Uterus (tissue), 4 donors: ENCODE results near the gene ACTL6B. TPM values are rescaled to one million over a fixed set of nuclear protein-coding genes. Genes with fewer than 3 reads are reported as not detected.

Experiments used
- DNase-seq, 2 donors: peaks; one replicate each; pipeline ENCODE4 v3.0.0-alpha.2; 2019 to 2020
- H3K27ac ChIP-seq, 2 donors: fragments of 200-600 bp; sonication (generic); 1 replicate in 1 of 2; 2 replicates in 1 of 2; pipeline ENCODE4 v1.5.1; 2016 to 2018
- H3K27me3 ChIP-seq, 2 donors: fragments of 200-600 bp; sonication (generic); one replicate each; pipeline ENCODE4 v1.5.1; 2018 to 2019; ENCODE audit warnings: control low read depth in 1 of 2
- H3K36me3 ChIP-seq, 2 donors: fragments of 200-600 bp; sonication (generic); one replicate each; pipeline ENCODE4 v1.5.1; 2019; ENCODE audit warnings: control low read depth in 1 of 2
- H3K4me1 ChIP-seq, 2 donors: fragments of 200-600 bp; sonication (generic); one replicate each; pipeline ENCODE4 v1.5.1; 2018 to 2019; ENCODE audit warnings: control low read depth in 1 of 2
- H3K4me3 ChIP-seq, 2 donors: fragments of 200-600 bp; sonication (generic); 1 replicate in 1 of 2; 2 replicates in 1 of 2; pipeline ENCODE4 v1.5.1; 2018 to 2019; ENCODE audit warnings: mild to moderate bottlenecking in 1 of 2
- H3K9me3 ChIP-seq, 2 donors: fragments of 200-600 bp; sonication (generic); one replicate each; pipeline ENCODE4 v1.5.1; 2019; ENCODE audit warnings: control low read depth in 1 of 2
- POLR2A ChIP-seq, 2 donors: fragments of 450-650 bp; IDR thresholded peaks; one replicate each; pipeline ENCODE4 v1.6.1; 2016; ENCODE audit warnings: antibody characterized with exemption in 2 of 2, mild to moderate bottlenecking in 1 of 2, moderate library complexity in 1 of 2
- intact Hi-C: fragments of 100-400 bp; cut with DNase I; formaldehyde crosslinking; loops from one replicate; pipeline ENCODE4 v1.15.1; 2023; ENCODE audit warnings: low total_unique reads
- total RNA-seq, 4 donors: library from RNA; depleted of rRNA in 3 of 4; stranded (reverse); fragments of >200 nt in 3 of 4; gene quantifications; one replicate each; pipeline versions ENCODE4 v1.1.0 to v1.2.4, GENCODE V29; 2014 to 2023
- TF ChIP-seq, protein P1 (sequence below), 4 experiments: fragments of 200-600 bp in 2 of 4; fragments of 450-650 bp in 2 of 4; sonication (generic) in 2 of 4; IDR thresholded peaks; one replicate each; pipeline ENCODE4 v1.5.1; 2016 to 2019; ENCODE audit warnings: antibody characterized with exemption in 4 of 4, mild to moderate bottlenecking in 2 of 4, moderate library complexity in 1 of 4
- donor health status: DM: yes; HTN: yes; CAD: no.

Gene ACTL6B
- total RNA-seq, 4 donors from 2014 or later, result not detected

GRCh38 chr7:100621554-100621953 is 34.7 kb downstream of the ACTL6B start:
- H3K36me3 ChIP-seq, result no peaks in the 10 kb centered on the region
- no peak for TF ChIP-seq POLR2A (IDR thresholded peaks at IDR 0.05)
- TF ChIP-seq, protein P1, sequence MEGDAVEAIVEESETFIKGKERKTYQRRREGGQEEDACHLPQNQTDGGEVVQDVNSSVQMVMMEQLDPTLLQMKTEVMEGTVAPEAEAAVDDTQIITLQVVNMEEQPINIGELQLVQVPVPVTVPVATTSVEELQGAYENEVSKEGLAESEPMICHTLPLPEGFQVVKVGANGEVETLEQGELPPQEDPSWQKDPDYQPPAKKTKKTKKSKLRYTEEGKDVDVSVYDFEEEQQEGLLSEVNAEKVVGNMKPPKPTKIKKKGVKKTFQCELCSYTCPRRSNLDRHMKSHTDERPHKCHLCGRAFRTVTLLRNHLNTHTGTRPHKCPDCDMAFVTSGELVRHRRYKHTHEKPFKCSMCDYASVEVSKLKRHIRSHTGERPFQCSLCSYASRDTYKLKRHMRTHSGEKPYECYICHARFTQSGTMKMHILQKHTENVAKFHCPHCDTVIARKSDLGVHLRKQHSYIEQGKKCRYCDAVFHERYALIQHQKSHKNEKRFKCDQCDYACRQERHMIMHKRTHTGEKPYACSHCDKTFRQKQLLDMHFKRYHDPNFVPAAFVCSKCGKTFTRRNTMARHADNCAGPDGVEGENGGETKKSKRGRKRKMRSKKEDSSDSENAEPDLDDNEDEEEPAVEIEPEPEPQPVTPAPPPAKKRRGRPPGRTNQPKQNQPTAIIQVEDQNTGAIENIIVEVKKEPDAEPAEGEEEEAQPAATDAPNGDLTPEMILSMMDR (IDR thresholded peaks at IDR 0.05), result no peak

DNA sequence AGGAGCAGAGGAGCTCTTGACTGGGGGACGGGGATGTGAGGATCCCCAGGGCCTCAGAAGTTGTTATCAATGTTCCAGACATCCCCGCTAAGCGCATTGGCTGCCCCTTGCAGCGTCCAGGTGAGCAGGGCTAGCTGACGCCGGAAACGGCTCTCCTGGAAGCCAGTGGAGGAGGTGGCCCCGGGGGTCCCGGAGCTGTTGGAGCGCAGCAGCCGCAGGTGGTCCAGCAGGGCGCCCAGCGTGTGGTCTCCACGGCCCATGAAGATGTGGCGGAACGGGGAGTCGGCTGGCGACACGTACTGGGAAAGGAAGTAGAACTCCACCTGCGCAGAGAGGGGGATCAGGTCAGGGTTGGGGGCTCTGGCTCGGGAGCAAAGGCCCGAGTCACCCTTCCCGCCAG is 35.4 kb downstream of the ACTL6B start:
- no peak overlapping the region for H3K27ac ChIP-seq
- no peaks in the 10 kb centered on the region for H3K27me3 ChIP-seq
- H3K4me1 ChIP-seq, result no peaks in the 10 kb centered on the region
- no peak for DNase-seq
- H3K9me3 ChIP-seq, result no peaks in the 10 kb centered on the region
- TF ChIP-seq, protein P1 (IDR thresholded peaks at IDR 0.05), result no peak
- TF ChIP-seq POLR2A (IDR thresholded peaks at IDR 0.05), result no peak
- intact Hi-C loops, result no loop called here
- no peaks in the 10 kb centered on the region for H3K36me3 ChIP-seq
- no peak overlapping the region for H3K4me3 ChIP-seq

More at GRCh38 chr7:100621554-100621953, 34.7 kb downstream of the ACTL6B start:
- no peaks in the 10 kb centered on the region for H3K9me3 ChIP-seq
- intact Hi-C loops, result no loop called here
- H3K27ac ChIP-seq, result no peak overlapping the region
- H3K4me1 ChIP-seq, result no peaks in the 10 kb centered on the region
- H3K4me3 ChIP-seq, result no peak overlapping the region
- H3K27me3 ChIP-seq, result no peaks in the 10 kb centered on the region
- no peak for DNase-seq

DNA sequence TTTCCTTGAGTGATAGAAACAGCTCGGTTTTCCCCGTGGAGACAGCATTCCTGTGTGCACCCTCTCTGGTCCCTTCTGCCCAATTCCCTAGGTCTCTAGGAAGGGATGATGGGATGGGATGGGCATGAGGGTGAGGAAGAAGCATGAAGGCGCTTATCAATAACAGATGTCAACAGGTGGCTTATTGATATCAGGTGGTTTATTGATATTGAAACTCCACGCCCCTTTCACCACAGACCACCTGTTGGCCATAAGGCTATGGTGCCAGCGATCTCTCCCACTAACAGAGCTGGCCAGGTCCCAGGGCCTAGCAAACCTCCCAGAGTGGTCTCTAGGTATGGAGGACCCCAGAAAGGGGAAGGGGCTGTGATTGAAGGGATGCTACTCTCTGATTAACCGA is 36.0 kb downstream of the ACTL6B start:
- H3K36me3 ChIP-seq, result no peaks in the 10 kb centered on the region
- TF ChIP-seq POLR2A (IDR thresholded peaks at IDR 0.05), result no peak
- TF ChIP-seq, protein P1 (IDR thresholded peaks at IDR 0.05), result no peak
- H3K4me3 ChIP-seq, result no peak overlapping the region
- no peak overlapping the region for H3K27ac ChIP-seq
- intact Hi-C loops, result no loop called here
- no peaks in the 10 kb centered on the region for H3K9me3 ChIP-seq
- H3K4me1 ChIP-seq, result no peaks in the 10 kb centered on the region
- DNase-seq, result no peak
- H3K27me3 ChIP-seq, result no peaks in the 10 kb centered on the region

- no peaks in the 10 kb centered on the region for H3K27me3 ChIP-seq
- TF ChIP-seq, protein P1 (IDR thresholded peaks at IDR 0.05), result no peak
- no peak for TF ChIP-seq POLR2A (IDR thresholded peaks at IDR 0.05)
- no peak overlapping the region for H3K4me3 ChIP-seq
- no peaks in the 10 kb centered on the region for H3K9me3 ChIP-seq
- H3K27ac ChIP-seq, result no peak overlapping the region
- intact Hi-C loops, result no loop called here
- no peak for DNase-seq
- no peaks in the 10 kb centered on the region for H3K36me3 ChIP-seq
- peaks cover 0 to 10% of the 10 kb centered on the region in 2 donors for H3K4me1 ChIP-seq
Measured at GRCh38 chr7:100614308-100614861, 41.9 kb downstream of the ACTL6B start.

DNA sequence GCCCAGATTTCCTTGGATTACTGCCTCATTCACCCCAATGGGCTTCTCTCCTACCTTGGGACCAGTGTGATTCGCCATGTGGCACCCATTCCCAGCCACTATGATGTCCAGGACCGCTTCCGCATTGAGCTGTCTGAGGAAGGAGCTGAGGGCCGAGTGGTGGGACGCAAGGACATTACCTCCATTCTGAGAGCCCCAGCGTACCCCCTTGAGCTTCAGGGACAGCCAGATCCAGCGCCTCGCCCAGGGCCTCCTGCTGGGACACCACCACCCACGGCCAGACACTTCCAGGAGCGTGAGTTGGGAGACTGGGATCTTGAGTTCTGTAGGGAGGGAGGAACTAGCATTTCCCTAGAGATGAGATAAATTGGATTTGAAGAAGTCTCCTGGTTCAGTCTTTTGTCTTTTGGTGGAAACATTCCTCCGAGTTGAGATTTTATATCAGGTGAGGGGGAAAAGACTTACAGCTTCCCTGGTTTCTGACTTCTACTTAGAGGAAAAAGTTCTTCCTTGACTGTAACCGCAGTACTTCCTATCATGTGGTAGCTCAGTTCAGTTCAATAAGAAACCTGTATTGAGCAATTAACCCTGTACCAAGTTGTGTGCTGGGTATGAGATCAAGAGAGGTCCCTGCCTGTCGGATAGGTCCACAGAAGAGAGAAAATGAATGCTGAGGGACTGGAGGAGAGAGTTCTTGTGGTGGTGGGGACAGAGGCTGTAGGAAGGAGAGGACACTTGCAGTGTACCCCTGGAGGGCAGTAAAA is 42.7 kb downstream of the ACTL6B start:
- Histone ChIP-seq H3K9me3 (no peaks in the 10 kb centered on the region), H3K27me3 (no peaks in the 10 kb centered on the region), H3K27ac (peak overlapping the region in 1 of 2 donors; percentile 94), H3K4me3 (peak overlapping the region in 1 of 2 donors; percentile 87), H3K4me1 (peaks cover 0 to 10% of the 10 kb centered on the region in 2 donors), H3K36me3 (no peaks in the 10 kb centered on the region)
- TF ChIP-seq, protein P1 (IDR thresholded peaks at IDR 0.05), result no peak
- TF ChIP-seq POLR2A (IDR thresholded peaks at IDR 0.05), result no peak
- DNase-seq, result no peak
- intact Hi-C loops, result no loop called here
